Activated T-cell treated with anti-CD3 and anti-CD28 coated beads, Interleukin-2, amount 50 U/mL, for 1 hour (primary cell): ENCODE measurements around the gene CD28.
"Not testable (repeated sequence)": the region's sequence is repeated elsewhere in the genome, so short reads cannot be mapped to it uniquely, and the experiment has no call there.

Source experiments
- DNase-seq: peaks from one replicate; pipeline ENCODE4 v3.0.0-alpha.2; 2020

Gene CD28

DNA sequence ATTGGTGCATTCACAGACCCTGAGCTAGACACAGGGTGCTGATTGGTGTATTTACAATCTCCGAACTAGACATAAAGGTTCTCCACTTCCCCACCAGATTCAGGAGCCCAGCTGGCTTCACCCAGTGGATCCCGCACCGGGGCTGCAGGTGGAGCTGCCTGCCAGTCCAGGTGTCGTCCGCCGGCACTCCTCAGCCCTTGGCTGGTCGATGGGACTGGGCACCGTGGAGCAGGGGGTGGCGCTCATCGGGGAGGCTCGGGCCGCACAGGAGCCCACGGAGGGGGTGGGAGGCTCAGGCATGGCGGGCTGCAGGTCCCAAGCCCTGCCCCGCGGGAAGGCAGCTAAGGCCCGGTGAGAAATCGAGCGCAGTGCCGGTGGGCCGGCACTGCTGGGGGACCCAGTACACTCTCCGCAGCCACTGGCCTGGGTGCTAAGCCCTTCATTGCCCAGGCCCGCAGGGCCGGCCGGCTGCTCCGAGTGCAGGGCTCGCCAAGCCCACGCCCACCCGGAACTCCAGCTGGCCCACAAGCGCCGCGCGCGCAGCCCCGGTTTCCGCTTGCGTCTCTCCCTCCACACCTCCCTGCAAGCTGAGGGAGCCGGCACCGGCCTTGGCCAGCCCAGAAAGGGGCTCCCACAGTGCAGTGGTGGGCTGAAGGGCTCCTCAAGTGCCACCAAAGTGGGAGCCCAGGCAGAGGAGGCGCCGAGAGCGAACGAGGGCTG lies 79.1 kb downstream of the CD28 start:
- DNase-seq: not testable (repeated sequence)

DNA sequence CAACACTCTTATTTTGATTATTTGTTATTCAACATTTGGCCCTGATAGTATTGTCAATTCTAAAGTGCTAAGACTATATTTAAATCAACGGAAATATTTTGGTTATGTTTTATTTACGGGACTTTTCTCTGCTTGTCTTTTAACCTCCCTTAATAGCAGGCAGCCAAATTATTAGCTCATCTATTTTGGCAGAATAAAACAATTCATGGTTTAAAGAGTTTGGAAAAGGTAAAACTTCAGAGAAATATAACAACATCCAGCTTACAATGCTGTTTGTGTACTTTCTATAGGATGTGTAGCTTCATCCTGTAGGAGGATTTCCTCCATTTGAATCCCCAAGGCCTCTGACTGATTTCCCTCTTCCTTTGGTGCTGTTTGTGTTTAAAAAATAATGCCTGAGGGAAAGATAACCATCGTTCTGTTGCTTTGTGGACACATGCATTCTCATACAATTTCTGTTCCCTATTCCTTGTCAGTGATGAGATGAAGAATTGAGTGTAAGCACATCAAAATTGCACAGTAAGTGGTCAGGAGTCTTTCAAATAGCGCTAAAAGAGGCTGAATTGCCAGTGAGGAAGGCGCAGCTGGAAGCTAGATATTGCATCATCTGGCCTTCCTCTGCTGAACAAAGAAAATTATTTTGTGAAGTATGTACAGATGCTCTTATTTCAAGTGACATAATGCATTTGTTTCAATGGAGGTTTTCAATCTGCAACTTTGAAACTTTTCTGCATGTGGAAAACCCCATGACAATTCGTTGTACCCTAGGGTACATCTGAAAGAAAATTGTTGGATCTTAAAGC lies 80.3 kb downstream of the CD28 start:
- no peak for DNase-seq

DNA sequence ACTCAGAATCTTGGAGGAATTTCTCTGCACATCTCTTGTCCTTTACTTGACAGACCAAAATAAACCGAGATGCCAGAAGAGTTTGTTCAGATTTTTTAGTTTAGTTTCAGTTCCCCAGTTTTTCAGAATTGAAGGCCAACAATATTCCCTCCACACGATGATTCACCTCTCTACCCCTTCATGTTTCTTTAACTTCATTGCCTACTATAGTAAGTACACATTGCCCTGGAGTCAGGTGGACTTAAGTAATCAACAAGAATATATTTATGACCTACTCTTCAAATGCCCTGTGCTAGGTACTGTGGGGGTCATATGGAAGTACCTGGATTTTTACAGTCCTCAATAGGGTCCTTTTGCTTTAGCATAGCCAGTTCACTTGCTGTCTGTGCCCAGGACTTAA lies 81.5 kb downstream of the CD28 start:
- DNase-seq: no peak
